Mesenchymal stem cell (in vitro differentiated cells and primary cell): Measurements from ENCODE around the gene ELAPOR2.

Source experiments
- DNase-seq: peaks from one replicate; pipeline ENCODE4 v3.0.0-alpha.2; 2013
- H2AFZ ChIP-seq: one replicate; pipeline ENCODE4 v1.6.1; 2013; ENCODE audit warnings: low read depth, mild to moderate bottlenecking, control low read depth, inconsistent platforms, low read length, moderate library complexity
- H2AK5ac ChIP-seq: 2 replicates; pipeline ENCODE4 v1.6.1; 2013; ENCODE audit warnings: low read length, moderate library complexity, mild to moderate bottlenecking, inconsistent platforms; ENCODE audit not compliant: severe bottlenecking
- H2BK120ac ChIP-seq: one replicate; pipeline ENCODE4 v1.6.1; 2013; ENCODE audit warnings: low read depth, mild to moderate bottlenecking, inconsistent platforms, low read length, moderate library complexity
- H2BK12ac ChIP-seq, 2 experiments: one replicate each; pipeline ENCODE4 v1.6.1; 2013; ENCODE audit warnings: inconsistent platforms in 2 of 2, low read length in 2 of 2, mild to moderate bottlenecking in 2 of 2, moderate library complexity in 2 of 2, control low read depth in 1 of 2
- H2BK15ac ChIP-seq: one replicate; pipeline ENCODE4 v1.6.1; 2013; ENCODE audit warnings: mild to moderate bottlenecking, low read depth, inconsistent platforms; ENCODE audit not compliant: poor library complexity, severe bottlenecking
- H2BK5ac ChIP-seq: 2 replicates; pipeline ENCODE4 v1.6.1; 2013; ENCODE audit warnings: low read depth, mild to moderate bottlenecking, low read length, control low read depth, inconsistent platforms; ENCODE audit not compliant: poor library complexity, severe bottlenecking
- H3K14ac ChIP-seq, 2 experiments: one replicate each; pipeline ENCODE4 v1.6.1; 2013; ENCODE audit warnings: inconsistent platforms in 2 of 2, low read length in 2 of 2, control low read depth in 1 of 2, mild to moderate bottlenecking in 1 of 2, moderate library complexity in 1 of 2
- H3K18ac ChIP-seq, 2 experiments: one replicate each; pipeline ENCODE4 v1.6.1; 2013; ENCODE audit warnings: inconsistent platforms in 2 of 2, low read length in 2 of 2, control low read depth in 1 of 2, low read depth in 1 of 2, mild to moderate bottlenecking in 1 of 2
- H3K23ac ChIP-seq, 2 experiments: one replicate each; pipeline ENCODE4 v1.6.1; 2013; ENCODE audit warnings: inconsistent platforms in 2 of 2, low read length in 2 of 2, mild to moderate bottlenecking in 2 of 2, moderate library complexity in 2 of 2, control low read depth in 1 of 2
- H3K27ac ChIP-seq: 2 replicates; pipeline ENCODE4 v1.5.1; 2013; ENCODE audit warnings: mild to moderate bottlenecking, moderate library complexity, low read length, control low read depth, inconsistent platforms; ENCODE audit not compliant: poor library complexity, severe bottlenecking
- H3K27me3 ChIP-seq, 2 experiments: 2 replicates each; pipeline versions ENCODE4 v1.6.1 to v1.7.0; 2013; ENCODE audit warnings: low read length in 2 of 2, mild to moderate bottlenecking in 2 of 2, moderate library complexity in 2 of 2, control low read depth in 1 of 2, inconsistent platforms in 1 of 2; ENCODE audit not compliant: control insufficient read depth in 1 of 2, insufficient read depth in 1 of 2
- H3K36me3 ChIP-seq, 2 experiments: 2 replicates each; pipeline versions ENCODE4 v1.6.1 to v1.7.0; 2013; ENCODE audit warnings: low read length in 2 of 2, control low read depth in 1 of 2, inconsistent platforms in 1 of 2, low read depth in 1 of 2, mild to moderate bottlenecking in 1 of 2; ENCODE audit not compliant: insufficient read depth in 2 of 2, control insufficient read depth in 1 of 2
- H3K4ac ChIP-seq, 2 experiments: one replicate each; pipeline ENCODE4 v1.6.1; 2013; ENCODE audit warnings: inconsistent platforms in 2 of 2, low read length in 2 of 2, mild to moderate bottlenecking in 2 of 2, moderate library complexity in 2 of 2, control low read depth in 1 of 2, low read depth in 1 of 2
- H3K4me1 ChIP-seq: 2 replicates; pipeline ENCODE4 v1.6.1; 2013; ENCODE audit warnings: low read depth, low read length, control low read depth; ENCODE audit not compliant: control insufficient read depth, insufficient read depth
- H3K4me2 ChIP-seq: 2 replicates; pipeline ENCODE4 v1.6.1; 2013; ENCODE audit warnings: low read length, mild to moderate bottlenecking, inconsistent platforms; ENCODE audit not compliant: poor library complexity, severe bottlenecking
- H3K4me3 ChIP-seq, 2 experiments: 2 replicates each; pipeline versions ENCODE4 v1.5.1 to v1.7.0; 2013; ENCODE audit warnings: low read length in 2 of 2, mild to moderate bottlenecking in 2 of 2, control low read depth in 1 of 2, low read depth in 1 of 2; ENCODE audit not compliant: insufficient read depth in 1 of 2
- H3K79me1 ChIP-seq: replicated peaks from 2 replicates; pipeline ENCODE4 v1.6.1; 2013; ENCODE audit warnings: mild to moderate bottlenecking, control low read depth, low read length, inconsistent platforms; ENCODE audit not compliant: poor library complexity, severe bottlenecking
- H3K9ac ChIP-seq: 2 replicates; pipeline ENCODE4 v1.7.0; 2013; ENCODE audit warnings: mild to moderate bottlenecking, low read length, moderate library complexity
- H3K9me3 ChIP-seq: 2 replicates; pipeline ENCODE4 v1.7.0; 2013; ENCODE audit warnings: mild to moderate bottlenecking, low read length; ENCODE audit not compliant: control insufficient read depth
- H4K8ac ChIP-seq: one replicate; pipeline ENCODE4 v1.6.1; 2013; ENCODE audit warnings: inconsistent platforms, mild to moderate bottlenecking, low read length, moderate library complexity
- H4K91ac ChIP-seq: one replicate; pipeline ENCODE4 v1.6.1; 2013; ENCODE audit warnings: mild to moderate bottlenecking, low read length, inconsistent platforms
- WGBS: methylation state at CpG from one replicate; pipeline ENCODE4 v1.1.7; 2013; ENCODE audit warnings: mixed read lengths; 5-methylcytosine and 5-hydroxymethylcytosine counted together

Gene ELAPOR2

GRCh38 chr7:87036985-87037384 is 22.5 kb downstream of the ELAPOR2 start:
- no peaks in the 10 kb centered on the region for H3K79me1 ChIP-seq
- no peak overlapping the region for H2BK15ac ChIP-seq
- no peak for DNase-seq
- WGBS: 85% methylated on average over 2 of the region's 2 CpGs
- no peak overlapping the region for H3K4me3 ChIP-seq
- H3K4me2 ChIP-seq: no peak overlapping the region
- H3K23ac ChIP-seq: no peak overlapping the region
- H3K18ac ChIP-seq: no peak overlapping the region
- no peak overlapping the region for H3K9ac ChIP-seq
- peak overlapping the region in 1 of 2 experiments; percentile 62 for H3K14ac ChIP-seq
- no peaks in the 10 kb centered on the region for H3K4me1 ChIP-seq
- H2BK5ac ChIP-seq: no peak overlapping the region
- no peak overlapping the region for H4K8ac ChIP-seq
- no peak overlapping the region for H2BK12ac ChIP-seq
- H3K27me3 ChIP-seq: no peaks in the 10 kb centered on the region
- H4K91ac ChIP-seq: no peak overlapping the region
- H2BK120ac ChIP-seq: no peak overlapping the region
- H2AFZ ChIP-seq: no peak overlapping the region
- H2AK5ac ChIP-seq: no peak overlapping the region
- no peak overlapping the region for H3K27ac ChIP-seq
- H3K9me3 ChIP-seq: no peaks in the 10 kb centered on the region
- H3K36me3 ChIP-seq: no peaks in the 10 kb centered on the region
- H3K4ac ChIP-seq: no peak overlapping the region

GRCh38 chr7:87032604-87033339 is 26.7 kb downstream of the ELAPOR2 start:
- Histone ChIP-seq H2AFZ (no peak overlapping the region), H3K4me3 (no peak overlapping the region), H2AK5ac (no peak overlapping the region), H3K4me2 (no peak overlapping the region), H2BK120ac (no peak overlapping the region), H3K18ac (no peak overlapping the region), H3K4me1 (no peaks in the 10 kb centered on the region), H3K14ac (no peak overlapping the region), H3K9ac (no peak overlapping the region), H2BK15ac (no peak overlapping the region), H3K36me3 (no peaks in the 10 kb centered on the region), H4K91ac (no peak overlapping the region), H3K23ac (no peak overlapping the region), H3K9me3 (no peaks in the 10 kb centered on the region), H2BK5ac (no peak overlapping the region), H3K79me1 (no peaks in the 10 kb centered on the region), H3K27me3 (no peaks in the 10 kb centered on the region), H3K27ac (no peak overlapping the region), H4K8ac (no peak overlapping the region), H3K4ac (no peak overlapping the region), H2BK12ac (no peak overlapping the region)
- WGBS: 84% methylated on average over 3 of the region's 4 CpGs
- no peak for DNase-seq

- DNase-seq: no peak
- no peak overlapping the region for H2BK15ac ChIP-seq
These were observed 30.4 kb downstream of the ELAPOR2 start for GRCh38 chr7:87029078-87029477.

GRCh38 chr7:87028636-87029035 is 30.8 kb downstream of the ELAPOR2 start:
- Histone ChIP-seq H2AFZ (no peak overlapping the region), H3K9me3 (no peaks in the 10 kb centered on the region), H3K79me1 (no peaks in the 10 kb centered on the region), H2BK15ac (no peak overlapping the region), H2BK120ac (no peak overlapping the region), H2BK12ac (no peak overlapping the region), H3K36me3 (no peaks in the 10 kb centered on the region), H4K8ac (no peak overlapping the region), H3K4me1 (no peaks in the 10 kb centered on the region), H3K14ac (no peak overlapping the region), H2AK5ac (no peak overlapping the region), H4K91ac (no peak overlapping the region), H3K27me3 (no peaks in the 10 kb centered on the region), H3K4ac (no peak overlapping the region), H3K4me3 (no peak overlapping the region), H3K18ac (no peak overlapping the region), H3K27ac (no peak overlapping the region), H3K23ac (no peak overlapping the region), H2BK5ac (no peak overlapping the region), H3K4me2 (no peak overlapping the region), H3K9ac (no peak overlapping the region)
- 56% methylated on average over 1 of the region's 1 CpG for WGBS
- no peak for DNase-seq

More at GRCh38 chr7:87029078-87029477, 30.4 kb downstream of the ELAPOR2 start:
- Histone ChIP-seq H3K23ac (no peak overlapping the region), H3K9me3 (no peaks in the 10 kb centered on the region), H3K36me3 (no peaks in the 10 kb centered on the region), H3K79me1 (no peaks in the 10 kb centered on the region), H2BK5ac (no peak overlapping the region), H3K4me2 (no peak overlapping the region), H3K18ac (no peak overlapping the region), H4K8ac (no peak overlapping the region), H2AK5ac (no peak overlapping the region), H3K14ac (no peak overlapping the region), H3K4ac (no peak overlapping the region), H3K27ac (no peak overlapping the region), H2BK12ac (no peak overlapping the region), H3K27me3 (no peaks in the 10 kb centered on the region), H2AFZ (no peak overlapping the region), H3K4me1 (no peaks in the 10 kb centered on the region), H2BK120ac (no peak overlapping the region), H3K9ac (no peak overlapping the region), H3K4me3 (no peak overlapping the region), H4K91ac (no peak overlapping the region)
- WGBS: 100% methylated on average over 1 of the region's 1 CpG
